ENCODE measurements around the gene LRP5.

Gene LRP5

DNA sequence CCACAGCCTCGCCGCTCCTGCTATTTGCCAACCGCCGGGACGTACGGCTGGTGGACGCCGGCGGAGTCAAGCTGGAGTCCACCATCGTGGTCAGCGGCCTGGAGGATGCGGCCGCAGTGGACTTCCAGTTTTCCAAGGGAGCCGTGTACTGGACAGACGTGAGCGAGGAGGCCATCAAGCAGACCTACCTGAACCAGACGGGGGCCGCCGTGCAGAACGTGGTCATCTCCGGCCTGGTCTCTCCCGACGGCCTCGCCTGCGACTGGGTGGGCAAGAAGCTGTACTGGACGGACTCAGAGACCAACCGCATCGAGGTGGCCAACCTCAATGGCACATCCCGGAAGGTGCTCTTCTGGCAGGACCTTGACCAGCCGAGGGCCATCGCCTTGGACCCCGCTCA lies 35.5 kb downstream of the LRP5 start:
- DNase-seq: no peak

DNA sequence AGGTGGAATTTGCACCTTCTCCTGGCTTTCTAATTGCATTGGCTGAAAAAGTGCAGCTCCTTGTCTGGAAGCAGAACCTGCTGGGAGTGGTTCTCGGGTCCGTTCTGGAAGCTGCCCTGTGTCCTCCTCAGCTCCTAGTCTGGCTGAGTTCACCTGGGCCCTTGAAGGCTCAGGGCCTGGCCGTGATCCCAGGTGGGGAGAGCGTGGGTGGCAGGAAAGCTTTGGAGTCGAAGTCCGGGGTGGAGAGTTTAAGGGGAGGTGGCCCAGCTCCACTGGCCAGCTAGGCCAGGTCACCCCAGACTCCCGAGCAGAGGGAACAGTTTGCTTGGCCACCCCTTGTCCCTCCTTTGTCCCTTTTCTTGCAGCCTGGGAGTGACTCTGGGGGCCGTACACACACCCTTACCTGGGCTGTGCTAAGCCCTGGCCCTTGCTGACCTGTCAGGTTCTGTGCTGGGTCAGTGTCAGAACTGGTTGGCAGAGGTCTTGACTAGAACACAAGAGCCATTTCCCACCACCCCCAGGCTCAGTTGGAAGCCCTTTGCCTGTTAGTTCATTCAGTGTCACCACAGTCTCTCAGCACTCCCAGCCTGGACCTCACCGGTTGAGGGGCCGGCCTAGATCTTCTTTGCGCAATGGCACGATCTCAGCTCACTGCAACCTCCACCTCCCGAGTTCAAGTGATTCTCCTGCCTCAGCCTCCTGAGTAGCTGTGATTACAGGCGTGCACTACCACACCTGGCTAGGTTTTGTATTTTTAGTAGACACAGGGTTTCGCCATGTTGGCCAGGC lies 37.3 kb downstream of the LRP5 start:
- no peak for DNase-seq

DNA sequence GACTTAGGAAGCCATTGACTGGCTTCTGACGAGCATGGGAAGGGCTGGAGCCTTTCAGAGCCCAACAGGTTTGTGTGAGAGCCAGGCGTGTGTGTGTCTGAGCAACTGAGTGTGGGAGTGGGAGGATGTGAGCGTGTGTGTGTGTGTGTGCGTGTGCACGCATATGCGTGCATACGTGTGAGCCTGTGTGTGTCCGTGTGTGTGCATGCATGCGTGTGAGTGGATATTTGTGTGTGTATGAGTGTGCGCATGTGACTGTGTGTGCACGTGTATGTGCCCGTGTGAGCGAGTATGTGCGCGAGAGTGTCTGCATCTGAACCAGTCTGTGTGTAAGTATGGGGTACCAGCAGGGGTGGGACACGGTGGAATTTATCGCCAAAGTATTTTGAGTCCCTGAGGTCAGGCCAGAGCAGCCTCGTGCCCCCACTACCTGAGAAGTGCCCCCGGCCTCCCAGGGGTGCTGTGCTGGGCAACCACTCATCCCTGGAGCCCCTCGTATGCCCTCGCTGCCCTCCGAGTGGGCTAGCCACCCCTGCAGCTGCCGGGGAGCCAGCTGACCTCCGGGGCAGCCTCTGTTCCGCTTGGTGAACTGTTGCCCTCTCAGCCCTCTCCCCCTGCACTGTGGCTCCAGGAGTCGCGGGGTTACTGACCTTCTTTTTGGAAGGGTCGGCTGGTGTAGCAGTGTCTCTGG lies 38.5 kb downstream of the LRP5 start:
- DNase-seq: no peak

DNA sequence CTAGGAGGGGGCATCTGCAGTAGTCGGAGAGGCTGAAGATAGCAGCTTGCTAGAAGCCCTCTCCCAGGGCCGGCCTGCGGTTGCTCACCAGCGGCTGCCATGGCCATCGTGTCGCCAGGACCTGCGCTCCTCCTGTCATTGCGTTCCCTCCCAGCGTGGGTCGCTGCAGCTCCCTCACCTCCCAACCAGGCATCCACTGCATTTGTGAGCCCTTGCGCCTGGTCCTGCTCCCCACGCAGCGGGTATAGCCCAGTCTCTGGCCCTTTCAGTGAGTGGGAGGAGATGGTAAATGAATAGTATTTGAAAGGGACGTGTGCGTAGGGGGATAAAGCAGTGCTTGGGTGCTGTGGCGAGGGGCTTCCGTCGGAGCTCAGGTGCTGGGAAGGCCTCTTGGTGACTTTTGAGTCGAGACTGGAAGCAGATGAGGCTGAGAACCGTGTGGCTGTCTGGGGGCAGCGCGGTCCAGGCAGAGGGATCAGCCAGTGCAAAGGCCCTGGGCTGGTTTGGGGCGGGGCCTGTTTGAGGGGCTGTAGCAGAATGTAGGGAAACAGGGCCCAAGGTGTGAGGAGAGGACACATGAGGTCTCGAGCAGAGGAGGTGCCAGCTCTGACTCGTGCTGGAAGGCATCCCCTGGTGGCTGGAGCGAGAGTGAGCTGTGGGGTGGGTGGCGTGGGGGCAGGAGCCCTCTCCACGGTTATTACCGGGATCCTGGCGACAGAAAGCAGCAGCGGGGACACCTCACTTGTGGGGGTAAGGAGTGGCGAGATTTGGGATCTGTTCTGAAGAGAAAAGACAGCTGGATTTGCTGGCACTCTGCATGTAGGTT lies 39.3 kb downstream of the LRP5 start:
- DNase-seq: no peak

DNA sequence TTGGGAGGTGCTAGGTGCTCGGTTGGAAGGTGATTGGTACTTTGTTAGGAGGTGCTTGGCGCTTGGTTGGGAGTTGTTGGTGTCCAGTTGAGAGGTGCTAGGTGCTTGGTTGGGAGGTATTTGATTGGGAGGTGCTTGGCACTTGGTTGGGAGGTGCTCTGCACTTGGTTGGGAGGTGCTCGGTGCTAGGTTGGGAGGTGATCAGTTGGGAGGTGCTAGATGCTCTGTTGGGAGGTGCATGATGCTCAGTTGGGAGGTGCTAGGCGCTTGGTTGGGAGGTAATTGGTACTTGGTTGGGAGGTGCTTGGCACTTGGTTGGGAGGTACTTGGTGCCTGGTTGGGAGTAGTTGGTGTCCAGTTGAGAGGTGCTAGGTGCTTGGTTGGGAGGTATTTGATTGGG lies 40.2 kb downstream of the LRP5 start:
- DNase-seq: no peak

DNA sequence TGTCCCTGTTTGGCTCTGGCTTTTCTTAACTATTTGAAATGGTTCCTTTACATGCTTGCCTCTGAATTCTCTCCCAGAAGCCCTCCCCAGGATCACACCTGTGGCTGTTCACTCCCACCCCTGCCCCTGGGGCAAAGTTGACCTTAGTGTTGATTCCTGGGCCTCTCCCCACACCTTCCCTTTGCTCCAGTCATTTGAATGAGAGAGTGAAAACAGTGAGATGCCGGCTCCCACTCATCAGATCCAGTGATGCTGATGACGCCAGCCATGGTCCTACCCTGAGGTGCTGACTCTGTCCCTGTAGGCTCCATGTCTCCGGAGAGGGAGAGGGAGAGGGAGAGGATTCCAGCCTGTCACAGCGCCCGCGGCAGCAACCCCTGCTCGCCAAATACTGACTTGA lies 40.7 kb downstream of the LRP5 start:
- DNase-seq: no peak

DNA sequence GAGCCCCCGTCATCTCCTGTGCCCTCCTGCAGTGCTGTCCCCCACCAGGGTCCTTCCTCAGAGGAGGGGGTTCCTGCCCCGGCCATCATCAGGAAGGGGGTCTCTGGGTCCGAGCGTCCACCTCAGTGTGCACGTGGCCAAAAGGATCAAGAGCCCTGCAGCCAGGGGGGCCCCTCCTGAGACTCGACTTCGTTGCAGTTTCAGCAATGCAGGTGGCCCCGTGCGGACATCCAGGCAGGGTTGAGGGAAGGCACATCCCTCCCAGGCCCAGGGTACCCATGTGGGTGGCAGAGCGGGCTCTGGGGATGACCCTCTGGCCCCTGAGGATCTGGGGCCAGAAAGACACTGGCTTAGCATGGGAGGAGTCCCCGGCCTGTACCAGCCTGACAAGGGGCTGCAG lies 41.3 kb downstream of the LRP5 start:
- no peak for DNase-seq

DNA sequence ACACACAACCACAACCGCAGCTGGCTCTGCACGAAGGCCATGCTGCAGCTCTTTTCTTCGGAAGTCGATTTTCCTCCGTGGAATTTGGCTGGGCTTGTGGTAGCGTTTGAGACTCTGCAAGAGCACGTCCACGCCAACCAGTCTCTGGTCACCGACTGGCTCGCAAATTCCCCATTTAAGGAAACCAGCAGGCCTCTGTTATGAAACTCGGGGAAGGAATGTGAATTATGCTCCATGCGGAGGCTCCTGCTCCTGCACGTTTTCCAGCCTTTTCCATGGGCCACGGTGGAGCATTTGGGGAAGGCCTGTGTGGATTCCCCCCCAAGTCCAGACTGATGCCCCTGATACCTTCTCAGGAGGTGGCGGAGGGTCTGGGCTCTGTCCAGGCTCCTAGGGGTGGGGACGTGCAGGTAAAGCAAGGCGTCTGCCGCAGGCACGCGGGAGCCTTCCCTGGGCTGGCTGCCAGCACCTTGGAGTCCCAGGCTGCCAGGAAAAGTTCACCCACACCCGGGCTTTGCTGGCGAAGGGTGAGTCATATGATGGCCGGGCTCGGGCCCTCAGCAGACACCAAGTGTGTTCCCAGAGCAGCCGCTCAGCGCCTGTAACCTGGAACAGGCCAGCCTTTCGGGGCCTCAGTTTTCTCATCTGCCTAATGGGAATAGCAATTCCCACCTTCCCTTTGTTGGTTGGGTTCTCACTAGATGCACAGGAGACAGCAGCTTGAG lies 41.9 kb downstream of the LRP5 start:
- DNase-seq: peak; percentile 97

DNA sequence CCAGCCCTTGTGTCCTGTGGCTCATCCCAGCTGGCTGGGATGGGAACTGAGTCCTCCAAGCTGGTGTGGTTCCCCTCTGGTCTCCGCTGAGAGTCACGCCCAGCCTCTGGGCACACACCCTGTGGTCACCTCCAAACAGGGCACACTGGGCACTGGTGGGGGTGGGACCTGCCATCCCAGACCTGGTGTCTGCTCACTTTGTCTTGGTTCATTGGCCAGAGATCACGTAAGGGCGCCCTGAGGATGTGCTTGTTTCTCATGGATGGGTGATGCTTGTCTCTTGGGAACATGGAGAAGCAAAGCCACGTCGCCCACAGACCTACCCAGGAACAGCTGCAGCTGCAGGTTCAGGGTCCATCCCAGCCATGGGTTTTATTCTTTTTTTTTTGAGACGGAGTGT lies 43.1 kb downstream of the LRP5 start:
- no peak for DNase-seq

DNA sequence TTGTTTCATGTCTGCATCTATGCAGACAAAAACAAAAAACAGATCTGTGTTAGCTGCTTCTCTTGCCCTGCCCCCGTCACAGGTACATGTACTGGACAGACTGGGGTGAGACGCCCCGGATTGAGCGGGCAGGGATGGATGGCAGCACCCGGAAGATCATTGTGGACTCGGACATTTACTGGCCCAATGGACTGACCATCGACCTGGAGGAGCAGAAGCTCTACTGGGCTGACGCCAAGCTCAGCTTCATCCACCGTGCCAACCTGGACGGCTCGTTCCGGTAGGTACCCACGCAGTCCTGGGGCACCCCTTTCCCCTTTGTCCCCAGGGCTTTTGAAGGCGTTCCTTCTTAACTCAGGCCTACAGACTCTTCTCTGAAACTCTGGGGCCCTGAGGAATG lies 45.2 kb downstream of the LRP5 start:
- no peak for DNase-seq

DNA sequence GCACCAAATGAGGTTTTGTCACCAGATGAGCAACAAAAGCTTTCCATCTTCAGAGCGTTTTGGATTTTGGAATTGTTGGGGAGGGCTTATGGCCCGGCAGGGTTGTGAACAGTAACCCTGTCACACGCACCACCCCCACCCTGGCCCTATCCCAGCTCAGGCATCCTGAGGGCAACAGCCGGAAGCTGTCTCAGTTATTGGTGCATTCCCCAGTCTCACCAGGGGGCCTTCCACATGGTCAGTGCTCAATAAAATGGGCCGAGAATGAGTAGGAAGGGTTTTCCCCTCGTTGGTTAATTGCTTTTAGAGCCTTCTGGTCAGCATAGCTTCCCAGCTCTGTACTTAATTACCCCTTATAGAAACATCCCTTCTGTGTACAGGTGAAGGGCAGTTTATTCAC lies 46.0 kb downstream of the LRP5 start:
- no peak for DNase-seq

DNA sequence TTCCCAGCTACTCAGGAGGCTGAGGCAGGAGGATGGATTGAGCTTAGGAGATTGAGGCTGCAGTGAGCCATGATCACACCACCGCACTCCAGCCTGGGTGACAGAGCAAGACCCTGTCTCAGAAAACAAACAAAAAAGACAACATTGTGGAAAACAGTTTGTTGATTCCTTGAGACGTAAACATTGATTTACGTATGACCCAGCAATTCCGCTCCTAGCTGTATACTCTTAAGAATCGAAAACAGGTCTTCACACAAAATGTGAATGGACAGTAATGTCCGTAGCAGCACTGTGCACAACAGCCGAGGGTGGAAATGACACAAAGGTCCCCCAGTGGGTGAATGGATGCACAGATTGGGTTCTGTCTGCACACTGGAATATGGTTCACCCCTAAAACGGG lies 49.3 kb downstream of the LRP5 start:
- DNase-seq: no peak

DNA sequence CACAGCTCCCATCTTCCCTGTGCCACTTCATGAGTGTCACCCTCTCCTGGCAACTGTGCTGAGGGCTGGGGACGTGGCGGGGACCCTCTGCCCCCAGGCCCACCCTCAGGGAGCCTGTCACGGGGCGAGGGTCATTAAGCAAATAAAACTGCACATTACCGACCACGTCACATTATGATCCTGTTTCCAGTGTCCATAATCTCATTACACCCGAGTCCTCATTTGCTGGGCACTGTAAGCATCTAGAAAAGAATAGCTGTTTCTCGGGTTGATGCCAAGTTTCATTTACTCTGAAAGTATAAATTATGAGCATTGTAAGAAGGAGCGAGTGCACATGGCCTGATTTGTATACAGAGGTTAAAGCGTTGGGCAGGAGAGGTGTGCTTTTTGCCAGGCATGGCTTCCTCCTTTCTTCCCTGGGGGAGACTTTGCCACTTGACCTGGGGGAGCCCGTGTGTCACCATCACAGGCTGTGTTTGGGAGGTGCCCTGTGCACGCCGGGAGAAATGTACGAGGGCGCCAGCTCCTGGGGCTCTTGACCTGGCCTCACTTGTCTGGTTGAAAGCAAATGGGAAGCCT lies 50.5 kb downstream of the LRP5 start:
- no peak for DNase-seq

DNA sequence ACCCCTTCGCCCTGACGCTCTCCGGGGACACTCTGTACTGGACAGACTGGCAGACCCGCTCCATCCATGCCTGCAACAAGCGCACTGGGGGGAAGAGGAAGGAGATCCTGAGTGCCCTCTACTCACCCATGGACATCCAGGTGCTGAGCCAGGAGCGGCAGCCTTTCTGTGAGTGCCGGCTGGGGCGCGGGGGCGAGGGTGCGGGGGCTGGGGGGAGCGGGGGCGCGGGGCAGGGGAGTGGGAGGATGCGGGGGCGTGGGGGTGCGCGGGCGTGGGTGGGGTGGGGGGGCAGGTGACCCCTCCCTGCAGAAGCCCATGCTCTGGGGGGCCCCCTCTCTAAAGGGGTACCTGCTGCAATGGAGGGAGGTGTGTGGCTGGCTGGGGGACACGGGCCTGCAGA lies 51.4 kb downstream of the LRP5 start:
- no peak for DNase-seq

DNA sequence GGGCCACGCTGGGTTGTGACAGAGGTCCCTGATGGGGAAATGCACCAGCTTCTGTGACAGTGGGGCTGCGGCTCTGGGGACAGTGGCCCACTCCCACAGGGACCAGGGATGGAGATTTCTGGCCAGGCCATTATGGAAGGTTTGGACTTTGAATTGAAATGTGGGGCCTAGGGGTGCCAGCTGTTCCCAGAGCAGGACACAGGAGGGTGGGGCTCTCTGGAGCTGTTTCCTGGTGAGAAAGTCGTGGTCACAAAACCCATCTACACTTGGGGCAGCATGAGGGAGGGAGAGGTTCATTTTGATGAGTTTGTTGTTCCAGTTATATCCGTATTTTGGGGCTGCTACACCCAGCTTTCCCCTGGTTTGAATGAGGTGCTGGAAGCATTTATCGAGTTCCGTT lies 52.2 kb downstream of the LRP5 start:
- DNase-seq: no peak

DNA sequence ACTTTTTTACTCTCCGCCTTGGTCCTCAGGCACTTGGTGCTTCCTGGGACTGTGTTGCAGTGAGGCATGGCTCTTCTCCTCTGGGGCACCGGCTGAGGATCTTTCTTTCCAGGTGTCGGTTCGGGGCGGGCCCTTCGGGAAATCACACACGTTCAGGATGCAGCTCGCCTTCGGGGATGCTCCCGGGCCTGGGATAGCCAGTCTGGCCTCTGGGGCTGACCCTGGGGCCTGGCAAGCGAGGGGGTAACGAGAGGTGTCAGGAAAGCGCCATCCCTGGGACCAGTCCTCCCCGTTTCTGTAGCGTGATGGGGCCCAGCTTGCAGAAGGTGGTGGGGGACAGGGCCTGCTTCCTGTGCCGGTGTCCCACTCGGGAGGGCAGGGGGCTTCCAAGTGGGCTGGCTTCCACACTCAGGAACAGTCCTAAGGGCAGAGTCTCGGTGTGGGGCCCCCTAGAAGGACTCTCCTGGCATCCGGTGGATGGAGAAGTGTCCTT lies 53.6 kb downstream of the LRP5 start:
- DNase-seq: no peak

DNA sequence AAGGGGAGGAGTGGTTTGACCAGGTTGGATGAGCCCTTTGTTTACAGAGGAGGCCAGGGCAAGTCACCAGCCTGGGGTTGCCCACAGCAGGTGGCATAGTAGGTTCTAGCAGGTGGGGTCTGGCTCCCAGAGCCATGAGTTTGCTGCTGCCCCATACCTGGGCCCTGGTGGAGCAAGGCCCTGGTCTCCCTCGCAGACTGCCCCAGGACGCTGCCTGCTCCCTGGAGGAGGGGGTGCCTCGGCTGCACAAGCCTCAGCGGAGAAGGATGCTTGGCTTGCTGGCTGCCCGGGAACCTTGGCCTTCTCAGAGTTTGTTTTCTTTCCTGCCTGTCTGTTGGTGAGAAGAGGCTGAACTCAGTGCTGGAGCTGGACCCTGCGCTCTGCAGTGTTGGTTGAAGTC lies 54.9 kb downstream of the LRP5 start:
- no peak for DNase-seq

DNA sequence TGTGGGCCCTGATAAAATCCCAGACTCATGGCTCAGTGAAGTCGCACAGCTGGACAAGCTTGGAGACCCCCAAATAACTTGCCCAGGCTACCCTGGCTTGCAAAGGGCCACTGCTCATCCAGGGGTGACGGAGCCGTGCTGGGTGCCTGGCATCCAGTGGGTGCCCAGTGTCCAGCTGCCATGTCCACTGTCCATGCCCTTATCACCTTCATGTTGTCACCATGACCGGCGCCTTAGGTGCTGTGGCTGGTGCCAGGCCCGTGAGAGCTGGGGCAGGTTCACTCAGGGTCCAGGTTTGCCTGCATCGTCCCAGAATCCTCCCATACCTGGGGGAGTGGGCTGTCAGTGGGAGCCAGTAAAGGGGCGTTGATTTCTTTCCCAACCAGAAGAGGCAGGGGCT lies 57.4 kb downstream of the LRP5 start:
- DNase-seq: no peak

DNA sequence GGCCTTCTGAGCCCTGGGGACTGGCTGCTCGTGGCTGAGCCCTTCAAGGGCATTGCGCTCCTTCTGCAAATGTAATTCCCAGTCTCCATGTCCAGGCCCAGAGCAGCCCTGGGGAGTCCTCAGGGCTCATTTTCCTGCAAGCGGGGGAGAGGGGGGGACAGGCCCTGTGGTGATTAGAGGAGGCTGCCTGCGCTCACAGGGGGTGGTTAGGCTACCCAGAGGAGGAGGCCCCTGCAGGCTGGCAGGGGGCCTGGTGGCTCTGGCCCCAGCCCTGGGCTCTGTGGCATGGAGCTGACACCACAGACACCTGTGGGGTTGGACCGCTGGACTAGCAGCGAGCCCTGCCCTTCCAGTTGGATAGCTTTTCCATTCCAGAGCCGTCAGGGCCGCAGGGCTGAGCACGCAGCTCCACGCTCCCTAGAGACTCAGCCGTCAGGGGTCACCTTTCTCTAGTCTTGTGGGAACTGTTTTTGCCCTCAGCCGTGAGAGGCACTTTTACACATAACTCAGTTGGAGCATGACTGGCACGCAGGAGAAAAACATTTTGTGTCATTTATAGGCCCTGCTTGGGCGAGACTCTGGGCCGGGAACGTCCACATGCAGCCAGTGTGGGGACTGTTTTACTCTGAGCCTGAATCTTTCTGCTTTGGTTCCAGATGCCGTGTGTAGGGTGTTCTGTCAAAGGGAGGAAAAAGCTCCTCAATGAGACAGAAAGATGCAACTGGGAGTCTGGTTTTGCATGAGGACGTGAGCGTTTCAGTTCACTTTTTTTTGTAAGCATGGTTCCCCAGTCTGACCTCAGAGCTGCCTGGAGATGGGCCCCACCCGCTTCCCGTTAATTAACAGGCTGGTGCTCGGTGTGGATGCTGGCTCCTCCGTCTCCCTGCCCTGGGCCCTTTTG lies 58.1 kb downstream of the LRP5 start:
- no peak for DNase-seq

DNA sequence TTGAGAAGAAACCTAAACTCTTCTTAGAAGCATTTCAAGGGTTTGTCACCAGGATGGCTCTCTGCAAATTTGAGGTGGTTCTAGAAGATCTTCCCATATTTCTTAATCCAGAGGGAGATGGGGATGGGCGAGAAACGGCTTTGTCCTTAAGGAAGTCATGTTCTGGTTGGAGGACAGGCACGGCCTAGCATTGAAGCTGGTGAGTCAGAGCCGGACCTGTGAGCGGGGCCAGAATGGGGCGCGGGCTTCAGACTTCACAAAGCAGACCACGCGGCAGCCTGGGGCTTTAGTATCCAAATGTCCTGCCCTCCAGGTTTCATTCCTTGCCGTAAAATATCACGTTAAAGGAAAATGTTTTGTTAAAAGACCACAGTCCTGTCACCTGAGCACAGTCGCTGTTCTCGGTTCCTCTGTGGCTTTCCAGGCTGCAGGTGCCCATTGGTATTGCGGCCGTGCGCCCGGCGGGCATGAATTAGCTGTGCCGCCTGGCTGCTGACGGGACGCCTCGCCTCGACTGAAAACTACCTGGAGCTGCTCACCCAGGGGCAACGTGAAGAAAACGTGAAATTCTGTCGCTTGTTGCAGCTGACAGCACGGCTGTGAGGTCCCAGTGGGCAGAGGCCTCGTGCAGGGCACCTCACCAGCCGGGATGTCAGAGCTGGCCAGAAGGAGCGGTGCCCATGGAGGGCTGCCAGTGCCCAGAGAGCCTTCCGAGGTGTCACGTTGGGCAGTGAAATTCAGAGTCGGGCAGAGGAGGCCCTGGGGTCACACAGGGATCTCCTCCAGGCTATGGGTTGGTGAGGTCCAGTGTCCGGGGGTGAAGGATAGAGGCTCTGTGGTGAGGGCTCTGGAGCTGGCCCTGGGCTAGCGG lies 59.0 kb downstream of the LRP5 start:
- DNase-seq: peak; percentile 27

DNA sequence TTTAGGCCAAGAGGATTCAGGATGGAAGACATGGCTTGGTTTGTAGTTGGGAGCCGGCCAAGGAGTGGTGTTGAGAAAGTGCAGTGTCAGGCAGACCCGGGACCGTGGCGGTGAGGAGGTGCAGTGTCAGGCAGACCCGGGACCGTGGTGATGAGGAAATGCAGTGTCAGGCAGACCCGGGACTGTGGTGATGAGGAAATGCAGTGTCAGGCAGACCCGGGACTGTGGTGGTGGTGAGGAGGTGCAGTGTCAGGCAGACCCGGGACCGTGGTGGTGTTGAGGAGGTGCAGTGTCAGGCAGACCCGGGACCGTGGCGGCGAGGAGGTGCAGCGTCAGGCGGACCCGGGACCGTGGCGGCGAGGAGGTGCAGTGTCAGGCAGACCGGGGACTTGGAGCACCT lies 59.7 kb downstream of the LRP5 start:
- no peak for DNase-seq

Data from fibroblast of upper back skin (primary cell).